Endothelial cell of umbilical vein (primary cell): ENCODE measurements around the gene C10orf105. TPM values are rescaled to one million over a fixed set of nuclear protein-coding genes. Genes with fewer than 3 reads are reported as not detected.

ENCODE experiments used
- BruUV-seq: library from RNA; stranded (reverse); fragments of 400-500 nt; replicated peaks from 2 replicates; lab custom pipeline; 2021; lab: Mats Ljungman, UMichigan
- CTCF ChIA-PET: fragments of 300-600, 350-600 bp; sonication (Branson Sonifier 250); formaldehyde crosslinking; loops from one replicate; lab custom pipeline; 2021; ENCODE audit warnings: antibody characterized with exemption, inconsistent platforms; lab: Charles Lee
- POLR2A ChIA-PET: fragments of 300-600, 350-600 bp; sonication (Branson Sonifier 250); formaldehyde crosslinking; loops from one replicate; lab custom pipeline; 2021; ENCODE audit warnings: antibody characterized with exemption, inconsistent platforms; lab: Charles Lee
- DNase-seq: peaks from one replicate; pipeline ENCODE4 v3.0.0-alpha.2; 2011; ENCODE audit warnings: low read depth, low spot score
- FAIRE-seq: peaks from 2 replicates; lab custom pipeline; 2011; peaks lifted over from hg19 to GRCh38; lab: Jason Lieb, UNC
- H2AFZ ChIP-seq: 2 replicates; pipeline ENCODE4 v1.6.0; 2012; ENCODE audit warnings: low read depth, low read length, control low read depth, inconsistent platforms
- H3K27ac ChIP-seq: 2 replicates; pipeline ENCODE4 v1.5.1; 2011; ENCODE audit warnings: low read depth, mild to moderate bottlenecking, control low read depth, low read length, moderate library complexity; ENCODE audit not compliant: insufficient read depth
- H3K27me3 ChIP-seq, 2 experiments: 2 replicates each; pipeline versions ENCODE4 v1.6.0 to v1.6.1; 2011; ENCODE audit warnings: low read length in 2 of 2, mixed read lengths in 1 of 2; ENCODE audit not compliant: control insufficient read depth in 2 of 2, insufficient read depth in 2 of 2
- H3K36me3 ChIP-seq, 2 experiments: 2 replicates in 1 of 2; 3 replicates in 1 of 2; pipeline ENCODE4 v1.5.1; 2011; ENCODE audit warnings: low read length in 2 of 2, mild to moderate bottlenecking in 1 of 2, moderate library complexity in 1 of 2; ENCODE audit not compliant: control insufficient read depth in 2 of 2, insufficient read depth in 2 of 2; ENCODE audit errors: extremely low read depth in 1 of 2
- H3K4me1 ChIP-seq: 3 replicates; pipeline ENCODE4 v1.5.1; 2011; ENCODE audit warnings: mild to moderate bottlenecking, low read length; ENCODE audit not compliant: control insufficient read depth, insufficient read depth; ENCODE audit errors: extremely low read depth
- H3K4me2 ChIP-seq: 2 replicates; pipeline ENCODE4 v1.6.1; 2011; ENCODE audit warnings: low read length, control low read depth, mixed read lengths; ENCODE audit not compliant: insufficient read depth
- H3K4me3 ChIP-seq, 3 experiments: fragments of 200-600 bp in 1 of 3; sonication (generic), shearing (Covaris generic) in 1 of 3; replicated peaks in 1 of 3; 2 replicates each; pipeline ENCODE4 v1.5.1; 2011 to 2016; ENCODE audit warnings: control low read depth in 3 of 3, low read length in 3 of 3, mild to moderate bottlenecking in 2 of 3, inconsistent platforms in 1 of 3, low read depth in 1 of 3, moderate library complexity in 1 of 3; ENCODE audit not compliant: insufficient read depth in 1 of 3
- H3K79me2 ChIP-seq: 2 replicates; pipeline ENCODE4 v1.6.0; 2012; ENCODE audit warnings: low read length, inconsistent platforms; ENCODE audit not compliant: control insufficient read depth, insufficient read depth
- H3K9ac ChIP-seq: replicated peaks from 2 replicates; pipeline ENCODE3; 2011; ENCODE audit warnings: low read length, control low read depth; ENCODE audit not compliant: insufficient read depth; ENCODE audit errors: extremely low read depth
- H3K9me1 ChIP-seq: replicated peaks from 3 replicates; pipeline ENCODE4 v1.6.0; 2011; ENCODE audit warnings: mild to moderate bottlenecking, low read length; ENCODE audit not compliant: control insufficient read depth, insufficient read depth; ENCODE audit errors: extremely low read depth
- H3K9me3 ChIP-seq: replicated peaks from 2 replicates; pipeline ENCODE4 v1.5.1; 2012; ENCODE audit warnings: low read length, inconsistent platforms; ENCODE audit not compliant: control insufficient read depth, insufficient read depth
- H4K20me1 ChIP-seq: replicated peaks from 2 replicates; pipeline ENCODE3; 2011; ENCODE audit warnings: mild to moderate bottlenecking, low read length; ENCODE audit not compliant: control insufficient read depth, insufficient read depth; ENCODE audit errors: extremely low read depth
- CTCF ChIP-seq, 2 donors: IDR thresholded peaks; 1 replicate in 1 of 2; 2 replicates in 1 of 2; pipeline ENCODE4 v1.5.1; 2011; ENCODE audit warnings: low read length in 2 of 2, mild to moderate bottlenecking in 2 of 2, moderate library complexity in 2 of 2, control low read depth in 1 of 2, inconsistent platforms in 1 of 2, low read depth in 1 of 2; ENCODE audit not compliant: insufficient read depth in 1 of 2; ENCODE audit errors: extremely low read depth in 1 of 2
- EZH2 ChIP-seq: IDR thresholded peaks from 2 replicates; pipeline ENCODE4 v1.6.1; 2012; ENCODE audit warnings: borderline replicate concordance, low read depth, mild to moderate bottlenecking, moderate library complexity, low read length, inconsistent platforms; ENCODE audit not compliant: severe bottlenecking
- FOS ChIP-seq: IDR thresholded peaks from 2 replicates; pipeline ENCODE4 v1.6.1; 2011; ENCODE audit warnings: mild to moderate bottlenecking, low read length, moderate library complexity, borderline replicate concordance; ENCODE audit not compliant: insufficient read depth
- GATA2 ChIP-seq: IDR thresholded peaks from 2 replicates; pipeline ENCODE4 v1.7.0; 2011; ENCODE audit warnings: low read depth, mild to moderate bottlenecking, moderate library complexity, mixed read lengths, low read length; ENCODE audit not compliant: insufficient read length, insufficient read depth
- JUN ChIP-seq: IDR thresholded peaks from 2 replicates; pipeline ENCODE4 v1.6.1; 2011; ENCODE audit warnings: borderline replicate concordance, low read depth; ENCODE audit not compliant: insufficient read length, insufficient read depth
- MAX ChIP-seq: IDR thresholded peaks from 2 replicates; pipeline ENCODE4 v1.6.1; 2011; ENCODE audit not compliant: insufficient read depth, insufficient read length
- MYC ChIP-seq: IDR thresholded peaks from one replicate; pipeline ENCODE4 v1.6.1; 2011; ENCODE audit warnings: mild to moderate bottlenecking, low read depth, low read length
- POLR2A ChIP-seq: IDR thresholded peaks from 2 replicates; pipeline ENCODE4 v1.6.1; 2012; ENCODE audit warnings: low read depth, mild to moderate bottlenecking, control low read depth, low read length
- POLR2AphosphoS5 ChIP-seq: IDR thresholded peaks from 2 replicates; pipeline ENCODE4 v1.6.1; 2012; ENCODE audit warnings: low read depth, mild to moderate bottlenecking, control low read depth, low read length, moderate library complexity; ENCODE audit not compliant: insufficient read depth
- dilution Hi-C: fragments of 300-500 bp; cut with MboI; formaldehyde crosslinking; loops from one replicate; pipeline ENCODE4 v1.15.0; 2019; ENCODE audit warnings: low sequenced_read_pairs; ENCODE audit not compliant: extremely low pct_ligation_motif_present
- intact Hi-C: fragments of 100-400 bp; cut with micrococcal nuclease; formaldehyde crosslinking; loops from one replicate; pipeline ENCODE4 v1.10.0; 2022
- polyA plus RNA-seq, 4 experiments: library from polyadenylated mRNA; depleted of rRNA in 3 of 4; stranded (reverse) in 3 of 4; unstranded in 1 of 4; fragments of >200 nt; gene quantifications; 2 replicates each; pipeline versions ENCODE4 v1.2.1 to v1.2.3, GENCODE V29; 2011 to 2012; ENCODE audit warnings: missing spikeins in 1 of 4
- total RNA-seq: library from RNA; stranded (reverse); gene quantifications from 2 replicates; pipeline ENCODE4 v1.2.3, GENCODE V29; 2021

Gene C10orf105
- total and polyA plus RNA-seq, 2 donors (not counting 3 experiments of a cell fraction or from before 2014, with no cell fraction given): not detected

- no peak overlapping the region for H3K4me3 ChIP-seq
- H4K20me1 ChIP-seq: no peaks in the 10 kb centered on the region
- H3K27me3 ChIP-seq: peaks cover under 1 to 10% of the 10 kb centered on the region in 2 experiments
- DNase-seq (no peak), FAIRE-seq (no peak)
- ChIA-PET POLR2A (no interaction called here), CTCF (no interaction called here)
- no TSS peak for BruUV-seq
- H3K79me2 ChIP-seq: no peaks in the 10 kb centered on the region
- intact Hi-C loops (no loop called here), dilution Hi-C loops (no loop called here)
- no peaks in the 10 kb centered on the region for H3K36me3 ChIP-seq
- H3K9ac ChIP-seq: no peak overlapping the region
- H2AFZ ChIP-seq: no peak overlapping the region
- no peak for TF ChIP-seq POLR2A
- TF ChIP-seq EZH2: no peak
- no peak for TF ChIP-seq JUN
- TF ChIP-seq CTCF (IDR thresholded peaks at IDR 0.05; ENCODE audit: extremely low read depth in 1 of 2, insufficient read depth in 1 of 2, low read depth in 1 of 2, low read length in 2 of 2): no peak
- no peak for TF ChIP-seq MAX
- no peak for TF ChIP-seq FOS
- TF ChIP-seq POLR2AphosphoS5: no peak
- no peak for TF ChIP-seq GATA2
- no peak for TF ChIP-seq MYC
- no peak overlapping the region for H3K4me2 ChIP-seq
- H3K27ac ChIP-seq: no peak overlapping the region
- no peaks in the 10 kb centered on the region for H3K9me1 ChIP-seq
- H3K9me3 ChIP-seq: no peaks in the 10 kb centered on the region
- H3K4me1 ChIP-seq: no peaks in the 10 kb centered on the region
Observed at GRCh38 chr10:71703577-71703976, 16.0 kb downstream of the C10orf105 start.
